Body of pancreas (tissue), 4 donors: ENCODE measurements around the gene ABLIM1.

ENCODE experiments used
- POLR2A ChIP-seq, 3 donors: fragments of 450-650 bp; IDR thresholded peaks; one replicate each; pipeline ENCODE4 v1.6.1; 2016; ENCODE audit warnings: antibody characterized with exemption in 3 of 3, mild to moderate bottlenecking in 2 of 3
- TF ChIP-seq, protein P1 (sequence below), 7 experiments: fragments of 450-650 bp in 4 of 7; fragments of 200-600 bp in 3 of 7; sonication (generic) in 3 of 7; IDR thresholded peaks; one replicate each; pipeline ENCODE4 v1.5.1; 2016 to 2019; ENCODE audit warnings: antibody characterized with exemption in 7 of 7

DNA sequence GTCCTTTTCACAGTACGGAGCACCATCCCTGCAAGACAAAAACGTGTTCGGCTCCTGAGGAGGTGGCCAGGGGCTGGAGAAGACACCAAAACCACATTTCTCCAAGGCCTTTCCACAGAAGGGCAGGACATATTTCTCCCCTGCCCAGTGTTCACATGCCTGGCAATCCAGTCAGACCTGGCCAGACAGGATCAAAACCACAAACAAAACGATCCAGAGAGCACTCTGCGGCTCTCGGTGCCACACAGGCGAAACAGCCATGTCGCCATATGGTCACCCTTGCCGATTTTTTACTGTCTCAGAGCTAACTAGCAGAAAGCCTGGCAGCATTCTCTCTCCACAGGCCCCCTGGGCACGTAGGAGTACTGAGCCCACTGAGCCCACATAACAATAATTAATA, 113.0 kb downstream of the ABLIM1 start:
- TF ChIP-seq, protein P1, sequence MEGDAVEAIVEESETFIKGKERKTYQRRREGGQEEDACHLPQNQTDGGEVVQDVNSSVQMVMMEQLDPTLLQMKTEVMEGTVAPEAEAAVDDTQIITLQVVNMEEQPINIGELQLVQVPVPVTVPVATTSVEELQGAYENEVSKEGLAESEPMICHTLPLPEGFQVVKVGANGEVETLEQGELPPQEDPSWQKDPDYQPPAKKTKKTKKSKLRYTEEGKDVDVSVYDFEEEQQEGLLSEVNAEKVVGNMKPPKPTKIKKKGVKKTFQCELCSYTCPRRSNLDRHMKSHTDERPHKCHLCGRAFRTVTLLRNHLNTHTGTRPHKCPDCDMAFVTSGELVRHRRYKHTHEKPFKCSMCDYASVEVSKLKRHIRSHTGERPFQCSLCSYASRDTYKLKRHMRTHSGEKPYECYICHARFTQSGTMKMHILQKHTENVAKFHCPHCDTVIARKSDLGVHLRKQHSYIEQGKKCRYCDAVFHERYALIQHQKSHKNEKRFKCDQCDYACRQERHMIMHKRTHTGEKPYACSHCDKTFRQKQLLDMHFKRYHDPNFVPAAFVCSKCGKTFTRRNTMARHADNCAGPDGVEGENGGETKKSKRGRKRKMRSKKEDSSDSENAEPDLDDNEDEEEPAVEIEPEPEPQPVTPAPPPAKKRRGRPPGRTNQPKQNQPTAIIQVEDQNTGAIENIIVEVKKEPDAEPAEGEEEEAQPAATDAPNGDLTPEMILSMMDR (IDR thresholded peaks at IDR 0.05) = no peak
- no peak for TF ChIP-seq POLR2A (IDR thresholded peaks at IDR 0.05)
